Memory B cell (primary cell): ENCODE results near the gene TMEM176A.
"Not testable (repeated sequence)": the region's sequence is repeated elsewhere in the genome, so short reads cannot be mapped to it uniquely, and the experiment has no call there.

Experiments
- ATAC-seq: fragments of 150-1000 bp; cut with Tn5 transposase; 2 replicates; pipeline ENCODE4 v1.10.0; 2021; ENCODE audit warnings: low read depth, mild to moderate bottlenecking, moderate library complexity
- DNase-seq, 2 donors: peaks; one replicate each; pipeline ENCODE4 v3.0.0; 2022; ENCODE audit warnings: low spot score in 2 of 2
- H3K27ac Mint-ChIP-seq: one replicate; pipeline ENCODE4 v1.8.0; 2022; ENCODE audit warnings: mild to moderate bottlenecking, moderate library complexity, mixed read lengths
- H3K27me3 Mint-ChIP-seq: one replicate; pipeline ENCODE4 v1.8.0; 2022; ENCODE audit warnings: mixed read lengths
- H3K36me3 Mint-ChIP-seq: one replicate; pipeline ENCODE4 v1.8.0; 2022; ENCODE audit warnings: mild to moderate bottlenecking, mixed read lengths
- H3K4me1 Mint-ChIP-seq: one replicate; pipeline ENCODE4 v1.8.0; 2022; ENCODE audit warnings: mixed read lengths
- H3K4me3 Mint-ChIP-seq: one replicate; pipeline ENCODE4 v1.8.0; 2022; ENCODE audit warnings: mild to moderate bottlenecking, moderate library complexity, mixed read lengths
- H3K9me3 Mint-ChIP-seq: one replicate; pipeline ENCODE4 v1.8.0; 2022; ENCODE audit warnings: mixed read lengths

TMEM176A gene

DNA sequence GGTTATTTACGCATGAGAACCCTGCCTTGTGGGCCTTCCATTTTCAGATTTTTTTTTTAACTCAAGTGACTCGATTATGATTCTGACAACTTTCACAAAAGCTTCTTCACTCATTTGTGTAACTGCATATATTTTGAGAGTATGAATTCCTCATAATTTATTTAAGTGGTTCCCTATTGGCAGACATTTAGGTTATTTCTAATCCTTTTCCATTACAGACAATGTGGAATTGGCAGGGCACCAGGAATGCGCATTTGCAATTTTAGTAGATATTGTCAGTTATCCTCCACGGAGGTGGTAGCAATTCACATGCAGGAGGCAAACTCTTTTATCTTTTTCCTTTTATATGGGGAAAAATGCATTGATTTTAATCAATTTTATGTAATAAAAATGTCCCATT, 2.9 kb upstream of the TMEM176A start:
- Mint-ChIP-seq H3K4me3 (no peak overlapping the region), H3K27me3 (peaks cover 21% of the 10 kb centered on the region), H3K9me3 (peaks cover 1% of the 10 kb centered on the region), H3K4me1 (peaks cover 4% of the 10 kb centered on the region), H3K36me3 (peaks cover 7% of the 10 kb centered on the region), H3K27ac (no peak overlapping the region)
- ATAC-seq (no peak), DNase-seq (no peak)

DNA sequence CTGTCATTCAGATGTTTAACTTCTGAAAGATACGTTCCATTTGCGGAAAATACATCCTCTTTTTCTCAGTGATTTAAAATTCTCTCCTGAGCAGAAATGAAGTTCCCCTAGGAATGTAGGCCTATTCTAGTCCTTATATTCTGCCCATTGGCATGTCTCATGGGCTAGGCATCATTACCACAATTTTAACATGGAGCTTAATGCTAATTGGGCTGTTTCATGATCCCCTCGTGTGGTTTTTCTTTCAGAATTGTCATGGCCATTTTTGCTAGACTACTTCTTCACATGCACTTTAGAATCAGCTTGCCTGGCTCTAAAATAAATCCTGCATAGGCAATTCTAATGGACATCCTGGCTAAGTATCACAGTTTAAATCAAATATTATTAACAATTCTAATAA, 1.4 kb upstream of the TMEM176A start:
- ATAC-seq = no peak
- Mint-ChIP-seq H3K4me3 (no peak overlapping the region), H3K27me3 (peaks cover 22% of the 10 kb centered on the region), H3K9me3 (peaks cover 1% of the 10 kb centered on the region), H3K4me1 (peaks cover 4% of the 10 kb centered on the region), H3K27ac (no peak overlapping the region), H3K36me3 (peaks cover 7% of the 10 kb centered on the region)
- no peak for DNase-seq

DNA sequence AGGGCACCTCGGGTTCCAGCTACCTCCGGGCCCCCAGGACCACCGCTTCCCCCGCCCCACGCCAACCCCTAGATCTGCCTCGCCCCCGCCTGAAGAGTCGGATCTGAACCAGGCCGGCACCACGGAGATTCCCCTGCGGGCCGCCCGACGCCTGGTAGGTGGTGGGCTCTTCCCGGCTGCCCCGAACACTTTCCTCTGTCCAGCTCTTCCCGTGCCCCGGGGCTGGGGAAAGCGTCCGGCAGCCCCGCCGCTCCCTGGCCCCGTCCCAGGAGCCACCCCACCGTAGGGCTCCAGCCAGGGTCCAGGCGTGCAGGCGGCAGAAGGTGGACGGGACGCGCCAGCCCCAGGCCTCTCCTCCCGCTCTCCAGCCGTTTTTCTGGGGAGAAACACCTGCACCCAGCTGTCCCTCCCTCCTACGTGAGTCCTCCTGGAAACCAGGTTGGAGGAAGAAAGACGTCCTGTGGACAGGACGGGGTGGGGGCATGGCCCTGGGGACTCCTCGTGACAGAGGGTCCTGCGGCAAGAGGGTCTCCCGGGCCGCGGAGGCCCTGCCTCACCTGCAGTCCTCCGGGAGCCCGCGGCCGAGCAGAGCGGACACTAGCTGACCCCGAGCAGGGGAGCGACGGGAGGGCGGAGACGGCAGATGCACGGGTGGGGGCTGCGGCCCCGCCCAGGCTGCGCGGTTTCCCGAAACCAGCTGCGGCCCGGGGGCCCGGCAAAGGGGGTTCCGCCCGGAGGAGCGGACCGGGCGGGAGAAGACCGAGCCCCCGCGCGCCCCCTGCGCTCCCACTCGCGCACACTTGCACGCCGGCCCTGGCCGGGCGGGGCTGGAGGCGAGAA, 608 bp upstream of the TMEM176A start, which contains the start of gene TMEM176B:
TSS of gene TMEM176B (minus strand) at position 624 of the 840 bp plus-strand sequence. CDS start 3,795 bp downstream, outside the sequence.
- ATAC-seq = no peak
- H3K4me1 Mint-ChIP-seq = peaks cover 4% of the 10 kb centered on the region
- peaks cover 1% of the 10 kb centered on the region for H3K9me3 Mint-ChIP-seq
- H3K27ac Mint-ChIP-seq = no peak within 1 kb of the TSS
- H3K27me3 Mint-ChIP-seq = peaks cover 30% of the 10 kb centered on the region
- peak within 1 kb of the TSS; percentile 49 for H3K4me3 Mint-ChIP-seq
- no peak for DNase-seq
- H3K36me3 Mint-ChIP-seq = peaks cover 7% of the 10 kb centered on the region

DNA sequence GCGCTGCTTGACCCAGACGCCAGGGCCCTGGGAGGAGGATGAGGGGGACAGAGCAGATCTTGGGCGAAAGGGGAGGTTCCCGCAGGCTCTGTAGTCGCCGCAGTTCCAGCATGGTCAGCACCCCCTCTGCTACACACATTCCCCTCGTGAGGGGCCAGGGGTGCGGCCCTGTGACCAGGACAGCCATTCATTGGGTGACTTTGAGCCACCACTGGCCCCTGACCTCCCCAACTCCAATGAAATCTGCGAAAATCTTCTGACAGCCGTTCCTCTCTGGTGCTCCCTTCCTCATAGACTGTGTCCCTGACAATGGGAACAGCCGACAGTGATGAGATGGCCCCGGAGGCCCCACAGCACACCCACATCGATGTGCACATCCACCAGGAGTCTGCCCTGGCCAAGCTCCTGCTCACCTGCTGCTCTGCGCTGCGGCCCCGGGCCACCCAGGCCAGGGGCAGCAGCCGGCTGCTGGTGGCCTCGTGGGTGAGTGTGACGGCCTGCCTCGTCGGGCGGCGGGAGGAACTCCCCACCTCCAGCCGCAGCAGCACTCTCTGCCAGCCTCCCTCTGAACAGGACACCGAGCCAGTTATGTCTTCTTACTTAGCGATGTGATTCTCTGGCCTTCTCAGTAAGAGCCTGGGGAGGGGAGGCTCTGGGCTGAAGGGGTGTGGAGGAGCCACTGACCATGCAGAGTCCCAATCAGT, 825 bp downstream of the TMEM176A start:
- peaks cover 1% of the 10 kb centered on the region for H3K9me3 Mint-ChIP-seq
- peaks cover 4% of the 10 kb centered on the region for H3K4me1 Mint-ChIP-seq
- no peak overlapping the region for H3K27ac Mint-ChIP-seq
- peaks cover 30% of the 10 kb centered on the region for H3K27me3 Mint-ChIP-seq
- DNase-seq = no peak
- no peak for ATAC-seq
- H3K4me3 Mint-ChIP-seq = peak overlapping the region; percentile 49
- H3K36me3 Mint-ChIP-seq = peaks cover 5% of the 10 kb centered on the region

DNA sequence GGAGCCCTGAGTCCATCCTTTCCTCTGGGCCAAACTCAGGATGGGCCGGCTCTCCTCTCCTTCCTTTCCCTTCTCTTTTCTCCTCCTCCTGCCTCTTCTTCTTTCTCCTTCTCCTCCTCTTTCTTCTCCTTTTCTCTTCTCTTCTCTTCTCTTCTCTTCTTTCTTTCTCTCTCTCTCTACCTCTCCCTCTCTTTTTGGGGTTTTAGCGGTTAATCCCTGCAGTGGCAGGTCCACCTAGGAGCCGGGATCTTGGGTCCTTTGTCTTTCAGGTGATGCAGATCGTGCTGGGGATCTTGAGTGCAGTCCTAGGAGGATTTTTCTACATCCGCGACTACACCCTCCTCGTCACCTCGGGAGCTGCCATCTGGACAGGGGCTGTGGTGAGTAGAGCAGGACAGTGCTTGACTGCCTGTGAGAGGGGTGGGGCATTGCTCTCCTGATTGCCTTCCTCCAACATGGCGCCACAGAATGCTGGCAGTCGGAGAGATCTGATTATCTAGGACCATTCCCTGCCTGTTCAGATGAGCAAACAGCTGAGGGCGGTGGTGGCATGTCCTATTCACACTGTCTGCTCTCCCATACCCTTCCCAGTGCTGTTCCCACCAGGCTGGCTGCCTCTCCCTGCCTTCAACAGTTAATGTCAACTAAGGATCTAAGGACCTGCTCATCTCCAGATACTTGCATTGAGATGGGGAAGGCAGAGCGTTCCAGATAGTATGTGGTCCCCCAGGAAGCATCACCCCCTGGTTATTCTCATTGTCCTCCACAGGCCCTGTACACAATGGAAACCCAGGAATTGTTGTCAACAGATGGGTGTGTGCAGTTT, 1.6 kb downstream of the TMEM176A start:
- peaks cover 4% of the 10 kb centered on the region for H3K4me1 Mint-ChIP-seq
- peaks cover 28% of the 10 kb centered on the region for H3K27me3 Mint-ChIP-seq
- H3K27ac Mint-ChIP-seq = no peak overlapping the region
- H3K36me3 Mint-ChIP-seq = peaks cover 5% of the 10 kb centered on the region
- peaks cover 1% of the 10 kb centered on the region for H3K9me3 Mint-ChIP-seq
- no peak for DNase-seq
- H3K4me3 Mint-ChIP-seq = peak overlapping the region; percentile 42
- no peak for ATAC-seq

DNA sequence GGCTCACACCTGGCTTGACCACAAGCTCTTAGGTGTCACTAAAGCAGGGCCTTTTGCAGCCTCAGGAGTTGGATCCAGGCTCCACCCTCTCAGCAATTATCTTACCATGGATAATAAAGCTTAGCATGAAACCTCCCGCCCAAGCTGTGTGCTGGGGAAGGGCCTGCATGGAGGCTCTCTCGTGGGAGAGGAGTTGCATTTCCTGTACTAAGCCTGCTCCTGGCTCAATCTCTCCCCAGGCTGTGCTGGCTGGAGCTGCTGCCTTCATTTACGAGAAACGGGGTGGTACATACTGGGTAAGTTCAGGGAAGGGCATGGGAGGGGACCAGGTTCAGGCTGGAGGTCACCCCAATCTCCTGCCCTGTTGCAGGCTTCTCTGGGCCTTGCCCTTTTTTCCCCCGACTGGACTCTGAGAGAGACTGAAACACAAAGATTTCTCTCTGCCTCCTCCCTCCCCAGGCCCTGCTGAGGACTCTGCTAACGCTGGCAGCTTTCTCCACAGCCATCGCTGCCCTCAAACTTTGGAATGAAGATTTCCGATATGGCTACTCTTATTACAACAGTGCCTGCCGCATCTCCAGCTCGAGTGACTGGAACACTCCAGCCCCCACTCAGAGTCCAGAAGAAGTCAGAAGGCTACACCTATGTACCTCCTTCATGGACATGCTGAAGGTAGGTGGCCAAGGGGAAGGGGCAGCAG, 2.7 kb downstream of the TMEM176A start:
- Mint-ChIP-seq H3K9me3 (peaks cover 1% of the 10 kb centered on the region), H3K27ac (no peak overlapping the region), H3K4me3 (no peak overlapping the region), H3K4me1 (peaks cover 4% of the 10 kb centered on the region), H3K36me3 (peaks cover 5% of the 10 kb centered on the region), H3K27me3 (peaks cover 30% of the 10 kb centered on the region)
- DNase-seq = no peak
- ATAC-seq = no peak

DNA sequence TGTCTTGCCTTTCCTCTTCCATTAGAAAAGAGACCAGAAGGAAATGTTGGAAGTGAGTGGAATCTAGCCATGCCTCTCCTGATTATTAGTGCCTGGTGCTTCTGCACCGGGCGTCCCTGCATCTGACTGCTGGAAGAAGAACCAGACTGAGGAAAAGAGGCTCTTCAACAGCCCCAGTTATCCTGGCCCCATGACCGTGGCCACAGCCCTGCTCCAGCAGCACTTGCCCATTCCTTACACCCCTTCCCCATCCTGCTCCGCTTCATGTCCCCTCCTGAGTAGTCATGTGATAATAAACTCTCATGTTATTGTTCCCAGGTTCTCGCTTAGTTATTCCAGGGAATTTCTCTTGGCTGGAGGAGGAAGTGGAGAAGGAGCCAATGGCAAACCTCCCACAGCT, 4.2 kb downstream of the TMEM176A start:
- H3K36me3 Mint-ChIP-seq = peaks cover 3% of the 10 kb centered on the region
- DNase-seq = no peak
- no peak for ATAC-seq
- no peak overlapping the region for H3K4me3 Mint-ChIP-seq
- no peak overlapping the region for H3K27ac Mint-ChIP-seq
- no peaks in the 10 kb centered on the region for H3K9me3 Mint-ChIP-seq
- H3K4me1 Mint-ChIP-seq = peaks cover 4% of the 10 kb centered on the region
- H3K27me3 Mint-ChIP-seq = peaks cover 29% of the 10 kb centered on the region

DNA sequence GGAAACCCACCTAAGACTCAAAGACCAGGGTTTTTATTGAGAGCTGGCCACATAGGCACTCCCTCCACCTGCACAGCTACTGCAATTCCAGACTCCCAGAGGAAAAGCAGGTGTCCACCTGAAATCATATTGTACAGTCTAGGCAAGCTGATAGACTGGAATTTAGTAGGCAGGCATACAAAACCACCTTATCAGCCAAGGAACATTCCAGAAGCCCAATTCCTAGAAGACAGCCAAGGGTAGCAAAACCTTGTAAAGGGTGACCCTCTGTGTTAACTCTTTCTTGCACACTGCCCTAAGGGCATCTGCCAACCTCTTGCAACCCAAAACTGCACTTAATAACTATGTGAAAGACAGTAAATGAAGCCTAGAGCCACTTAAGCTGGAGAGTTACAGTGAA, 5.3 kb downstream of the TMEM176A start:
- ATAC-seq (no peak), DNase-seq (no peak)
- peaks cover 4% of the 10 kb centered on the region for H3K4me1 Mint-ChIP-seq
- H3K27ac Mint-ChIP-seq = no peak overlapping the region
- H3K27me3 Mint-ChIP-seq = peaks cover 31% of the 10 kb centered on the region
- H3K4me3 Mint-ChIP-seq = no peak overlapping the region
- H3K36me3 Mint-ChIP-seq = peaks cover 3% of the 10 kb centered on the region
- no peaks in the 10 kb centered on the region for H3K9me3 Mint-ChIP-seq

DNA sequence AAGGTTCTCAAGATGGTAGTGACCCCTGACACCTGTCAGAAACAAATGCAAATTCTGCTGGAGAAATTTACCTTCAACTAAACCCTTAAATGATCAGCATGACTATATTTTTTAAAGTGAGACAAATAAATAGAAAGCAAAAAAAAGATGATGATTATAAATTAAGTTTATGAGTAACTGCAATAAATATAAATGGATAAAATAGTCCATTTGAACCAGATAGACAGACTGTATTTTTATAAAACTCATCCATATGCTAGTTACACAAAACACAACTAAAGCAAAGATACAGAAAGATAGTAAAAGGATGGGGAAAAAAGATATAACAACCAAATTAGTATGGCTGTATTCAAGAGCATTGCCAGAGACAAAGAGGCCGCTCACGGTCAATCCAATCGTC, 5.9 kb downstream of the TMEM176A start:
- Mint-ChIP-seq H3K9me3 (no peaks in the 10 kb centered on the region), H3K4me1 (peaks cover 4% of the 10 kb centered on the region), H3K27ac (no peak overlapping the region)

DNA sequence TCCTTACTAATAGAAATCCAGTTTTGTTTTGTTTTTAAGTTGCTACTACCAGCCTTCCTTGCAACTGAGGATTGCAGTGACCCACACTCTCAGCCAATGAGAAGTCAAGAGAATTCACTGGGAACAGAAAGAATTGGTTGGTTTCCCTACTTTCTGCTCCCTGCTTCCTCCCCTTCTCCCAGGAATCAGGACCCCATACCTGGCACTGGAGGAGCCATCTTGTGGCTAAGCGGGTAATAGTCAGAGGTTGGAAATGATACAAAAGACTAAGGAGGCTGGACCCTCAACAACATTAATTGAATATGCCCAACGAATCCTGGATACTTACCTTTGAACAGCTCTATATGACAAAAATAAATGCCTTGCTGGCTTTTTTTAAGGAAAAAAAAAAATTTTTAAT, 6.3 kb downstream of the TMEM176A start:
- Mint-ChIP-seq H3K27ac (no peak overlapping the region), H3K4me1 (peaks cover 2% of the 10 kb centered on the region), H3K9me3 (peaks cover 1% of the 10 kb centered on the region), H3K4me3 (no peak overlapping the region), H3K27me3 (peaks cover 28% of the 10 kb centered on the region), H3K36me3 (peaks cover 2% of the 10 kb centered on the region)
- ATAC-seq = no peak
- no peak for DNase-seq

More for the DNA sequence above, 5.9 kb downstream of the TMEM176A start:
- DNase-seq (no peak), ATAC-seq (no peak)
- peaks cover 28% of the 10 kb centered on the region for H3K27me3 Mint-ChIP-seq
- no peak overlapping the region for H3K4me3 Mint-ChIP-seq
- peaks cover 3% of the 10 kb centered on the region for H3K36me3 Mint-ChIP-seq

DNA sequence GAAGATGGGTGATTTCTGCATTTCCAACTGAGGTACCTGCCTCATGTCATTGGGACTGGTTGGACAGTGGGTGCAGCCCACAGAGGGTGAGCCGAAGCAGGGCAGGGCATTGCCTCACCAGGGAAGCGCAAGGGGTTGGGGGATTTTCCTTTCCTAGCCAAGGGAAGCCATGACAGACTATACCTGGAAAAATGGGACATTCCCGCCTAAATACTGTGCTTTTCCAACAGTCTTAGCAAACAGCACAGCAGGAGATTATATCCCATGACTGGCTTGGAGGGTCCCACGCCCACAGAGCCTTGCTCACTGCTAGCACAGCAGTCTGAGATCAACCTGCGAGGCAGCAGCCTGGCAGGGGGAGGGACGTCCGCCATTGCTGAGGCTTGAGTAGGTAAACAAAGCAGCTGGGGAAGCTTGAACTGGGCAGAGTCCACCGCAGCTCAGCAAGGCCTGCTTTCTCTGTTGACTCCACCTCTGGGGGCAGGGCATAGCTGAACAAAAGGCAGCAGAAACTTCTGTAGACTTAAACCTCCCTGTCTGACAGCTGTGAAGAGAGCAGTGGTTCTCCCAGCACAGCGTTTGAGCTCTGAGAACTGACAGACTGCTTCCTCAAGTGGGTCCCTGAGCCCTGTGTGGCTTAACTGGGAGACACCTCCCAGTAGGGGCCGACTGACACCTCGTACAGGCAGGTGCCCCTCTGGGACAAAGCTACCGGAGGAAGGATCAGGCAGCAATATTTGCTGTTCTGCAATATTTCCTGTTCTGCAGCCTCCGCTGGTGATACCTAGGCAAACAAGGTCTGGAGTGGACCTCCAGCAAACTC, 7.3 kb downstream of the TMEM176A start:
- H3K27ac Mint-ChIP-seq, DNase-seq, H3K9me3 Mint-ChIP-seq, H3K4me1 Mint-ChIP-seq, H3K36me3 Mint-ChIP-seq, ATAC-seq, H3K4me3 Mint-ChIP-seq: not testable (repeated sequence)
- H3K27me3 Mint-ChIP-seq = peaks cover 21% of the 10 kb centered on the region

DNA sequence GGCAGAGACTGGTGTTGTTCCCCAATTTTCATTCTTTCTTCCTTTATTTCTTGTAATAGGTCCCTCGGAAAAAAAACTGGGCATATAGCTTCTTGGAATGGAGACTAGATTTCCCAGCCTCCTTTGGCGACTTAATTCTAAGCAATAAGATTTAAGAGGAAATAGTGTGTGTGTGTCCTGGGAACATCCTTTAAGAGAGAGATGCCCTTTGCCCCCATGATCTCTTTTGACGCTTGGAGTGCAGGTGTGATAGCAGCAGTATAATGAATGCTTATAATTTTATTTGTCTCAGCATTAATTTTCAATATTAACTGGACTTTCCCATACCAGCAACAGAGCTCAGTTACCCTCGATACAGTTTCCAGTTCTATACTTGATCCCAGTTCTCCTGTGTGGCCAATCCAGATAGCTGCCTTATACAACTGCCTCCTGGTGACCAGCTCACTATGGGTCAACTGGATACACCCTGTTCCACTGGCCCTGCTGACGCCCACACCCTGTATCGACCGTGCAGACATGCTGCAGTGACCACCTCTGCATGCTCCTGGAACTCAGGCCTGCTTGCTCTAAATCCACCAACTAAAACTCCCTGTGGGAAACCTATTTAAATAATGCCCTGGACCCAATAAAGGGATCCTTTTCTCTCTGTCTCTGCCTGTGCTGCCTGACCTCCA, 13.9 kb downstream of the TMEM176A start:
- Mint-ChIP-seq H3K4me1 (no peaks in the 10 kb centered on the region), H3K27me3 (peaks cover 11% of the 10 kb centered on the region), H3K27ac (no peak overlapping the region), H3K9me3 (peaks cover 6% of the 10 kb centered on the region), H3K36me3 (no peaks in the 10 kb centered on the region), H3K4me3 (no peak overlapping the region)
- ATAC-seq = no peak
- DNase-seq = no peak
